Stimulated activated CD4-positive, alpha-beta T cell treated with anti-CD3 and anti-CD28 coated beads, Interleukin-12 subunit alpha, Interleukin-12 subunit beta, amount 100 ng/mL, for 24 hours (primary cell): ENCODE results near the gene GBP7.
"Not testable (repeated sequence)": the region's sequence is repeated elsewhere in the genome, so short reads cannot be mapped to it uniquely, and the experiment has no call there.

Experiments used
- DNase-seq, 2 experiments: peaks; one replicate each; pipeline ENCODE4 v3.0.0-alpha.2; 2020; ENCODE audit warnings: low read depth in 2 of 2

Gene GBP7

GRCh38 chr1:89175601-89176256 lies at the start of gene GBP7:
Gene GBP7, minus strand, starts transcription at chr1:89176003. Its CDS starts 4,068 bp downstream, at chr1:89171935.
- DNase-seq: no peak

- DNase-seq: no peak
Observed at GRCh38 chr1:89221341-89221740, 45.5 kb upstream of the GBP7 start.

GRCh38 chr1:89219851-89220250 lies 44.0 kb upstream of the GBP7 start:
- DNase-seq: not testable (repeated sequence)

GRCh38 chr1:89218941-89219340 lies 43.1 kb upstream of the GBP7 start:
- DNase-seq: not testable (repeated sequence)

GRCh38 chr1:89213347-89213746 lies 37.5 kb upstream of the GBP7 start:
- no peak for DNase-seq

- no peak for DNase-seq
Observed at GRCh38 chr1:89211035-89211634, 35.3 kb upstream of the GBP7 start.

- no peak for DNase-seq
Observed at GRCh38 chr1:89206373-89206772, 30.6 kb upstream of the GBP7 start.

GRCh38 chr1:89203166-89203565 lies 27.4 kb upstream of the GBP7 start:
- DNase-seq: no peak

- no peak for DNase-seq
Observed at GRCh38 chr1:89201106-89201794, 25.4 kb upstream of the GBP7 start.

GRCh38 chr1:89200663-89201062 lies 24.9 kb upstream of the GBP7 start:
- DNase-seq: no peak

GRCh38 chr1:89199525-89200031 lies 23.8 kb upstream of the GBP7 start:
- DNase-seq: no peak

- peak; percentile 19 to 29 for DNase-seq
Observed at GRCh38 chr1:89198491-89199072, 22.8 kb upstream of the GBP7 start, which contains the start of gene GBP4. Gene GBP4, minus strand, starts transcription at chr1:89198942. Its CDS starts 108 bp downstream, at chr1:89198834.

GRCh38 chr1:89198081-89198480 lies 22.3 kb upstream of the GBP7 start:
- DNase-seq: no peak

- no peak for DNase-seq
Observed at GRCh38 chr1:89195476-89195875, 19.7 kb upstream of the GBP7 start.

GRCh38 chr1:89191314-89191713 lies 15.5 kb upstream of the GBP7 start:
- DNase-seq: no peak

GRCh38 chr1:89190017-89190416 lies 14.2 kb upstream of the GBP7 start:
- no peak for DNase-seq

GRCh38 chr1:89179343-89179742 lies 3.5 kb upstream of the GBP7 start:
- DNase-seq: no peak

GRCh38 chr1:89176971-89177370 lies 1.2 kb upstream of the GBP7 start:
- no peak for DNase-seq

GRCh38 chr1:89174491-89174890 lies 1.3 kb downstream of the GBP7 start:
- no peak for DNase-seq

GRCh38 chr1:89172468-89173143 lies 3.2 kb downstream of the GBP7 start:
- no peak for DNase-seq

GRCh38 chr1:89171067-89171438 lies 4.8 kb downstream of the GBP7 start:
- no peak for DNase-seq
